IMR-90 (cell line): Measurements from ENCODE around the gene SPDYE18. TPM values are rescaled to one million over a fixed set of nuclear protein-coding genes. Genes with fewer than 3 reads are reported as not detected.
"Not testable (repeated sequence)": the region's sequence is repeated elsewhere in the genome, so short reads cannot be mapped to it uniquely, and the experiment has no call there.

Experiments used
- ATAC-seq: fragments of 200-7000 bp; cut with Tn5 transposase; 2 replicates; pipeline ENCODE4 v1.9.1; 2020; ENCODE audit warnings: low read depth, mild to moderate bottlenecking, moderate library complexity
- BruUV-seq: library from RNA; stranded (reverse); fragments of 400-500 nt; replicated peaks from 2 replicates; lab custom pipeline; 2021; lab: Mats Ljungman, UMichigan
- CTCF ChIA-PET: fragments of 300-600 bp; formaldehyde crosslinking; extraction: SDS; loops from one replicate; lab custom pipeline; 2021; ENCODE audit warnings: antibody characterized with exemption; lab: Yijun Ruan, JAX
- POLR2A ChIA-PET: fragments of 300-600 bp; sonication (Branson Sonifier 250); formaldehyde crosslinking; loops from one replicate; lab custom pipeline; 2022; ENCODE audit warnings: antibody characterized with exemption; ENCODE audit not compliant: unreplicated experiment; lab: Charles Lee
- DNase-seq: peaks from one replicate; pipeline ENCODE4 v3.0.0; 2013
- H2AFZ ChIP-seq: replicated peaks from 2 replicates; pipeline ENCODE3; 2013; ENCODE audit warnings: low read length, mild to moderate bottlenecking; ENCODE audit not compliant: poor library complexity
- H2AK5ac ChIP-seq: 2 replicates; pipeline ENCODE4 v1.6.1; 2013; ENCODE audit warnings: low read depth, low read length, inconsistent platforms
- H2AK9ac ChIP-seq: replicated peaks from 2 replicates; pipeline ENCODE3; 2013; ENCODE audit warnings: mild to moderate bottlenecking, low read depth, low read length, moderate library complexity; ENCODE audit not compliant: poor library complexity
- H2BK120ac ChIP-seq: 2 replicates; pipeline ENCODE4 v1.6.1; 2013; ENCODE audit warnings: low read depth, low read length, inconsistent platforms
- H2BK15ac ChIP-seq: 3 replicates; pipeline ENCODE4 v1.6.1; 2013; ENCODE audit warnings: low read depth, low read length, inconsistent platforms
- H2BK20ac ChIP-seq: 2 replicates; pipeline ENCODE4 v1.6.1; 2013; ENCODE audit warnings: low read depth, mild to moderate bottlenecking, inconsistent platforms, low read length, moderate library complexity
- H2BK5ac ChIP-seq: 2 replicates; pipeline ENCODE4 v1.6.1; 2013; ENCODE audit warnings: mild to moderate bottlenecking, low read depth, low read length, inconsistent platforms; ENCODE audit not compliant: poor library complexity, severe bottlenecking
- H3K14ac ChIP-seq: replicated peaks from 2 replicates; pipeline ENCODE4 v1.6.1; 2013; ENCODE audit warnings: low read depth, low read length, inconsistent platforms
- H3K18ac ChIP-seq: 2 replicates; pipeline ENCODE4 v1.6.1; 2013; ENCODE audit warnings: low read depth, low read length, control low read depth
- H3K23ac ChIP-seq: 2 replicates; pipeline ENCODE4 v1.6.1; 2013; ENCODE audit warnings: low read depth, low read length, inconsistent platforms
- H3K27ac ChIP-seq: 2 replicates; pipeline ENCODE4 v1.5.1; 2013; ENCODE audit warnings: mild to moderate bottlenecking, control low read depth, low read length; ENCODE audit not compliant: insufficient read depth
- H3K27me3 ChIP-seq: 2 replicates; pipeline ENCODE4 v1.6.1; 2013; ENCODE audit warnings: low read length; ENCODE audit not compliant: control insufficient read depth, insufficient read depth
- H3K36me3 ChIP-seq: 2 replicates; pipeline ENCODE4 v1.6.1; 2013; ENCODE audit warnings: low read length, mixed read lengths; ENCODE audit not compliant: control insufficient read depth, insufficient read depth
- H3K4ac ChIP-seq: 2 replicates; pipeline ENCODE4 v1.6.1; 2013; ENCODE audit warnings: low read depth, low read length, inconsistent platforms
- H3K4me1 ChIP-seq: 2 replicates; pipeline ENCODE4 v1.6.1; 2013; ENCODE audit warnings: low read length, mixed read lengths; ENCODE audit not compliant: control insufficient read depth, insufficient read depth
- H3K4me2 ChIP-seq: 2 replicates; pipeline ENCODE4 v1.6.1; 2013; ENCODE audit warnings: low read depth, mild to moderate bottlenecking, control low read depth, low read length, moderate library complexity
- H3K4me3 ChIP-seq: 2 replicates; pipeline ENCODE4 v1.5.1; 2013; ENCODE audit warnings: low read depth, mild to moderate bottlenecking, control low read depth, low read length, moderate library complexity; ENCODE audit not compliant: insufficient read depth
- H3K56ac ChIP-seq: 2 replicates; pipeline ENCODE4 v1.6.1; 2013; ENCODE audit warnings: low read length, inconsistent platforms; ENCODE audit not compliant: insufficient read depth; ENCODE audit errors: extremely low read depth
- H3K79me1 ChIP-seq, 2 experiments: 2 replicates each; pipeline ENCODE4 v1.6.1; 2013; ENCODE audit warnings: low read length in 2 of 2, inconsistent platforms in 1 of 2, low read depth in 1 of 2
- H3K9ac ChIP-seq: 2 replicates; pipeline ENCODE4 v1.6.1; 2013; ENCODE audit warnings: low read depth, low read length, control low read depth
- H3K9me1 ChIP-seq: 2 replicates; pipeline ENCODE4 v1.6.1; 2013; ENCODE audit warnings: low read length, inconsistent platforms; ENCODE audit not compliant: insufficient read depth
- H3K9me3 ChIP-seq: 2 replicates; pipeline ENCODE4 v1.6.1; 2013; ENCODE audit warnings: low read length; ENCODE audit not compliant: control insufficient read depth, insufficient read depth
- H4K20me1 ChIP-seq: 2 replicates; pipeline ENCODE4 v1.6.1; 2013; ENCODE audit warnings: low read length, inconsistent platforms; ENCODE audit not compliant: insufficient read depth
- H4K5ac ChIP-seq: 2 replicates; pipeline ENCODE4 v1.6.1; 2013; ENCODE audit warnings: mild to moderate bottlenecking, low read depth, low read length, control low read depth
- H4K8ac ChIP-seq, 2 experiments: 2 replicates each; pipeline ENCODE4 v1.6.1; 2013; ENCODE audit warnings: low read depth in 2 of 2, low read length in 2 of 2, control low read depth in 1 of 2, inconsistent platforms in 1 of 2
- H4K91ac ChIP-seq: 2 replicates; pipeline ENCODE4 v1.6.1; 2013; ENCODE audit warnings: low read depth, low read length, inconsistent platforms; ENCODE audit not compliant: insufficient read depth
- WGBS, 2 experiments: methylation state at CpG; one replicate each; pipeline versions ENCODE4 v1.1.5 to v1.1.7; 2013; ENCODE audit warnings: missing lambda C conversion rate in 2 of 2; ENCODE audit not compliant: insufficient read length in 1 of 2; ENCODE audit errors: extremely low coverage in 2 of 2; 5-methylcytosine and 5-hydroxymethylcytosine counted together
- dilution Hi-C: fragments of 300-500 bp; cut with HindIII; formaldehyde crosslinking; loops from one replicate; pipeline ENCODE4 v1.14.3; 2018; ENCODE audit warnings: low sequenced_read_pairs; ENCODE audit not compliant: unreplicated experiment
- in situ Hi-C: fragments of 300-500 bp; cut with MboI; formaldehyde crosslinking; loops from 3 replicates; pipeline ENCODE4 v1.14.3; 2019; ENCODE audit warnings: low sequenced_read_pairs, inconsistent platforms, mixed read lengths
- intact Hi-C: fragments of 100-400 bp; cut with micrococcal nuclease; formaldehyde crosslinking; loops from 2 replicates; pipeline ENCODE4 v1.10.0; 2022
- polyA plus RNA-seq, 3 experiments: library from polyadenylated mRNA; depleted of rRNA; stranded (reverse); fragments of >200 nt; gene quantifications; 2 replicates each; pipeline ENCODE4 v1.2.3, GENCODE V29; 2012; ENCODE audit warnings: low replicate concordance in 1 of 3
- total RNA-seq: library from RNA; depleted of rRNA; stranded (reverse); fragments of >200 nt; gene quantifications from 2 replicates; pipeline ENCODE4 v1.2.3, GENCODE V29; 2012

SPDYE18 gene
- total and polyA plus RNA-seq, 2 of the 4 experiments (the other 2 are of a cell fraction), result not detected

DNA sequence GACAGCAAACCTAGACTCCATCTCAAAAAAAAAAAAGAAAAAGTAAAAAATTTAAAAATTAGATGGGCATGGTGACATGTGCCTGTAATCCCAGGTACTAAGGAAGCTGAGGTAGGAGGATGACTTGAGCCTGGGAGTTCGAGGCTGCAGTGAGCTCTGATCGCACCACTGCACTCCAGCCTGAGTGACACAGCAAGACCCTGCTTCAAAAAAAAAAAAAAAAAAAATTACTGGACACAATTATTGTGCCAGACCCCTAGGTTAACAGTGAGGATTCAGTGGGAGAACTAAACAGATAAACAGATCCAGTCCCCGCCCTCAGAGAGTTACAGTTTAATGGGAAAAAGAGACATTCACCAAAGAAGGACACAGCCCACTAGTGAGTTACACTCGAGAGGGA lies 1.4 kb upstream of the SPDYE18 start:
- H3K4ac ChIP-seq, H4K8ac ChIP-seq, H2BK15ac ChIP-seq, H3K9me1 ChIP-seq, H2AK9ac ChIP-seq, H3K23ac ChIP-seq, H3K14ac ChIP-seq, H2AK5ac ChIP-seq, POLR2A ChIA-PET, H3K36me3 ChIP-seq, H3K27me3 ChIP-seq, H3K9ac ChIP-seq, intact Hi-C loops, dilution Hi-C loops, DNase-seq, H3K4me3 ChIP-seq, H3K79me1 ChIP-seq, H3K4me2 ChIP-seq, H3K4me1 ChIP-seq, in situ Hi-C loops, CTCF ChIA-PET, H3K27ac ChIP-seq, H2BK5ac ChIP-seq, H3K56ac ChIP-seq, H4K91ac ChIP-seq, ATAC-seq, H2BK20ac ChIP-seq, H3K9me3 ChIP-seq, H2BK120ac ChIP-seq, H4K20me1 ChIP-seq, H2AFZ ChIP-seq, H4K5ac ChIP-seq, H3K18ac ChIP-seq: not testable (repeated sequence)
- BruUV-seq, result TSS peak; percentile 56
- no CpG with 5 or more reads among the region's 4 CpGs for WGBS, 2 experiments

DNA sequence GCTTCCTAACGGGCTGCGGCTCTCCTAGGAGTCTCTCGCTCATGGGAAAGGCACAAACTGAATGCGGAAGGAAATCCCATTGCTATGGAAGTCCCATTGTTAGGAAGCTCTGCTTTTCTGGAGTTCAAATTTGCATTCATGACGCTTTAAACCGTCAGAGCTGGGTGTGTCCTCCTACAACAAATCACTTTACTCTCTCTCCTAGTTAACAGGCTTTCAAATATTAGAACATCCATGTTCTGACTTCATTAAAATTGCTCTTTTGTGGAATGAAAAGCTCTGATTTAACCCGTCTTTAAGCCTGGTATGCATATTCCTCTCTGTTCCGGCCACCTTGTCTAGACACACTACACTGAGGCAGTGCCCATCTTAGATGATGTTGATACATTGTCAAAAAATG lies 30.1 kb downstream of the SPDYE18 start, which contains the start of gene SPDYE17:
Gene SPDYE17 (minus strand): TSS at position 101 of the 400 bp plus-strand sequence. CDS start 1,791 bp downstream, outside the sequence.
- H2AFZ ChIP-seq, H3K56ac ChIP-seq, H2BK15ac ChIP-seq, CTCF ChIA-PET, in situ Hi-C loops, H3K18ac ChIP-seq, H2BK120ac ChIP-seq, H3K4me3 ChIP-seq, H2BK5ac ChIP-seq, H3K4me1 ChIP-seq, H4K5ac ChIP-seq, H3K23ac ChIP-seq, H3K9me1 ChIP-seq, intact Hi-C loops, H3K36me3 ChIP-seq, H3K14ac ChIP-seq, H2BK20ac ChIP-seq, DNase-seq, H3K9ac ChIP-seq, H4K91ac ChIP-seq, H3K27me3 ChIP-seq, H2AK9ac ChIP-seq, H2AK5ac ChIP-seq, H4K8ac ChIP-seq, H3K27ac ChIP-seq, H3K9me3 ChIP-seq, H3K4me2 ChIP-seq, ATAC-seq, H3K4ac ChIP-seq, BruUV-seq, H4K20me1 ChIP-seq, POLR2A ChIA-PET, dilution Hi-C loops, H3K79me1 ChIP-seq: not testable (repeated sequence)
- WGBS, 2 experiments, result no CpG with 5 or more reads among the region's 8 CpGs
